HG03064 (cell line): ENCODE data around the gene TOMM20.
A peak's percentile ranks its signal among the peaks of the same experiment; 100 is the strongest.
"Not testable (repeated sequence)": the region's sequence is repeated elsewhere in the genome, so short reads cannot be mapped to it uniquely, and the experiment has no call there.

ENCODE experiments used
- ATAC-seq: cut with Tn5 transposase; IDR thresholded peaks from one replicate; pipeline ENCODE4 v1.9.1; 2021; ENCODE audit warnings: low read depth; ENCODE audit not compliant: unreplicated experiment

The TOMM20 gene

DNA sequence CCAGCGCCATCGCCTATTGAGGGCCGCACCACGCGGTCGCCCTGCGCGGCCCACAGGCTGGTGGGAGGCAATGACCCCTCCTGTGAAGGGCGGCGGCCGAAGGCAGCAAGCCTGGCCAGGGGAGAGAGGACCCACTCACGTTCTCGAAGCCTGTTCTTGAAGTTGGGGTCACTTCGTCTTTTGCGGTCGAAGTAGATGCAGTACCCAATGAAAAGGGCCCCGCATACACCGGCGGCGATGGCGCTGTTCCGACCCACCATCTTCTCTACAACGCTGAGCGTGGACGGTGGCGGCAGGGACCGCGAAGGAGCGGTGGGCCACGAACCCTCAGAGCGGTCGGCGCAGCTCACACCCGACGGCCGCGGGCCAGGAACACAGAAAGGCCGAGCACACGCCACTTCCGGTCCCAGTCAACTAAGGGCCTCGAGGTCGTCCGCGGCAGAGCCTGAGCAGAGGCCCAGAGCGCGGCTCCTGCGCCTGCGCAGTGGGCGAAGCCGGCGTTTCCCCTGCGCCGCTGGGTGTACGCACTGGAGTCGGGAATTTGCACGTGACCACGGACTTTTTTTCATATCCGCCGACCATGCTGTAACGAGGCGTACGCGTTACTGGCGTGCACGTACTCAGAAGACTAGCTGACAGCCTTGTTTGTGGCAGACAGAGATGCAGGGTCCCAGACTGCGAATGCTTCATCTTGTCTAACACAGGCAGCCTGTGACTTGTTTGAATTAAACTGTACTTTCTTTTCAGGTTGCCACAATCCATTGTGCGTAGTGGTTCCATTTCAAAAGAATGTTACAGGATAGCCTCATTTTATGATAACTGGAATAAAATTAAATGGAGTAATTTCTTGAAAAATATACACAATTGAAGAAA, at the start of gene TOMM20:
Gene TOMM20, minus strand, starts transcription at position 382 of the 873 bp plus-strand sequence. Its CDS starts 122 bp downstream, at position 260.
- peak; percentile 86 for ATAC-seq

DNA sequence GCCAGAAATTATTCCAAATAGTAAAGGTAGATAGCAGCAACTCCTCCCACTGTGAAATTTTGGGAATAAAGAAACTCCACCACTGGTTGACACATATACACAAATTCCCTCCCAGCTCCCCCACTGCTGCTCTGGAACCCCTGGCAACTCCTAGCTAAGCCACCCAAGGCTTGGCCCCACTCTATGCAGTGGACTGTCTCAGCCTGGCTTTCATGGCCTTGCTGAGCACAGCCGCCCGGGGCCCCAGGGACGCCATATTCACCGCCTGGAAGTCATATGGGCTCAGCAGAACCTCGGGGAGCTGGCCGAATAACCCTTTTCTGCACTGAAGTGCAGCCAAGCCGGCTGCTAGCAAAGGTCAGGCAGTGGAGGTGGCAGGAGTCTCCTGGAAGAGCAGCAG, 47.8 kb upstream of the TOMM20 start:
- no peak for ATAC-seq

DNA sequence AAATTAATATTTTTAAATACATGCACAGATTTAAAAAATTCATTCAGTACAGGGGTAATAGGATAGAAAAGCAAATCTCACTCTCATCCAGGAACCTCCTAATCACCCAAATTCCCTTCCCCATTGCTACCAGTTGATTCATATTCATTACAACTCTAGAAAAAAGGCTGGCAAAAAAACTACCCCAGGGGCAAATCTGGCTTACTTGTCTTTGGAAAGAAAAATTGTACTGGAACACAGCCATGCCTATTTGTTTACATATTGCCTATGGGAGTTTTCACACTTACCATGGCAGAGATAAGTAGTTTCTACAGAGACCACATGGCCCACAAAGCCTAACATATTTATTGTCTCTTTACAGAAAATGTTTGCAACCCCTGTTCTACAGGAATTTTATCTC, 41.3 kb upstream of the TOMM20 start:
- ATAC-seq = no peak

DNA sequence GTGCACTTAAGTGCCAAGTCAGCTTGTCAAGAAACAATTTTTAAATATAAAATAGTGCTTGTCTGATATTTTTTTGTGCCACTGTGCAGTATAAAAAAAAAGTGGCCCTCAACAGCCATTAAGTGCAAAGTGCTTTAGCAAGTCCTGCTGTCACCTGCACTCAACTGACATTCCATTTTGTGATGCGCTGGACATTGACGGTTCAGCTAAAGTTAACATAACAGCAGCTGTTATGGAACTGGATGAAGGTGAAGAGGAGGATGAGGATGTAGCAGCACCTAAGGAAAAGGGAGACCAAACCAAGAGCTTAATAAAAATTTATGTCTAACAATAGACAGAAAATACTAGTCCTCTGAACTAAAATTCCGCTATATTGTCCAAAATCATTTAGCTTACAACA, 39.7 kb upstream of the TOMM20 start:
- ATAC-seq = no peak

DNA sequence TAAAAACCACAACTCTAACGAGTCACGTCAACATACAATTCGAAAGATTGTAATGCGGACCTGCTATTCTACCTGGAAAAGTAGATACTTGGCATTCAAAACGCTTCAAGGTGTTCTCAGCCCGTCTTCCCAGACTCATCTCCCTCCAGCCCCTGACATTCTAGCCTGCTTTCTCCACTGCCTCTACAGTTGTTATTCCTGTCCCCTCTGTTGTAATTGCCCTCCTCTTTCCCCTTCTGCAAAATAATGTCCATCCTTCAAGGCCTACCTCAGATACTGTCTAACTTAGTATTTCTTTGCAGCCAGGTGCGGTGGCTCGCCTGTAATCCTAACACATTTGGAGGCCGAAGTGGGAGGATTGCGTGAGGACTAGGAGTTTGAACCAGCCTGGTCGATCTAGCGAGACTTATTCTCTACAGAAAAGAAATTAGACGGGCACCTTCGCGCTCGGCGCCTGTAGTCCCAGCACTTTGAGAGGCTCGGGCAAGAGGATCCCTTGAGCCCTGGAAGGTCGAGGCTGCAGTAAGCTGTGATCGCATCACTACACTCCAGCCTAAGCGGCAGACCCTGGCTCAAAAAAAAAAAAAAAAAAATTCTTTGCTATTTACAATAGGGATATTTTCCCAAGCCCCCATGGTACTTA, 33.2 kb upstream of the TOMM20 start:
- no peak for ATAC-seq

DNA sequence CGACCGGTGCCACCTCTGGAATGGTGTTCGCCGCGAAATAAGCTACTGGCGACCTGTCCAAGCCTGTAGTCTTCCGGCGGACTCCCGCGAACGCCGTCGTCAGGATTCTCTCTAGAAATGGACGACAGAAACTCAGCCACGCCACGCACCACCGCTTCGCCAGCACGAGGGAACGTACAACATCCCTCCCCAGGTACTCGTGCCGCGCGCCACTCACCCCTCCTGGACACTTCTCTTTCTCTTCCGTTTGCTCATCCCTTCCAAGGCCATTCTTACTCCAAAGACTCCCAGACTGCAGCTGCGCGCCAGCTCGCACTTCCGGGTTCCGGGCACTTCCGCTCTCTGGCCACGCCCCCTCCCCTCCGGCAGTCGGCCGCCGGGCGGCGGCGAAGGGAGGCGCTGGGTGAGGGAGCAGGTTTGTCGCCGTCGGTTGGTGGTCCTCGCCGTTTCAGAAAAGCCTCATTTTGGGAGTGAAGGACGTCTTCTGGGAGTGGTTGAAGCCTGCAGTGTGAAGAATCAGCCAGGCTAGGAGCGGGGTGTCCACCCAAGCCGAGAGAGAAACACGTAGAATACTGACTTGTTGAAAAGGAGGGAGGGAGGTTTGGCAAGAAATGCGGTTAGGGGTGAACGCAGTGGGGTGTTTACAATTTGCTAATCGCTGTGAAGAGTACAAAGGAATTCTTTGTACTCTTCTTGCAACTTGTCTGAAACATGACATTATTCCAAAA, 32.5 kb upstream of the TOMM20 start, which contains the start of gene RBM34:
Gene RBM34, minus strand, starts transcription at position 294 of the 728 bp plus-strand sequence. Its CDS starts 24 bp downstream, at position 270.
- ATAC-seq = peak; percentile 87

DNA sequence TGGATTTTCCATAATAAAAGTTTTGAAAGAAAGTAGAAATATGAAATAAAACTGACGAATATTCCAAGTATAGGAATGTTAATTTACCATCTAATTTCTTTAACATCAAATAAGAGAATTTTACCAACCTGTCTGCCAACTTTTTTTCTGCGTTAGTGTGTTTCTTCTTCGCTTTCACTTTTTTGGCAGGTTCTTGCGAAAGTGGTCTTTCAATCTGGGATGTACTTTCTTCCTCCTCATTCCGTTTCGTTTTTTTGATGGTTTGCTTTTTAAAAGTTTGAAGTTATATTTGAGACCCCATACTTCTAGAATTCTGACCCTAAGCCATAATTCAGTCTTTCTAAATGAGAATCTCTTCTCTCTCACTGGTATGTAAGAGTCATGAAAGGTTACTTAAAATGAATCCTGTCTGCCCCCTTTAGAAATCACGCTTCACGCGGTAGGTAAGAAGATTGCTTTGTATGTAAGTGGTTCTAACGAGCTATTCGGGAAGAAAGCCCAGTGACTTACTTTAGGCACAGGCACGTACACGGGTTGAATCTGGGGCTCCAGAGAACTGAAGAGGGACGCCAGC, 31.8 kb upstream of the TOMM20 start:
- peak; percentile 21 for ATAC-seq

DNA sequence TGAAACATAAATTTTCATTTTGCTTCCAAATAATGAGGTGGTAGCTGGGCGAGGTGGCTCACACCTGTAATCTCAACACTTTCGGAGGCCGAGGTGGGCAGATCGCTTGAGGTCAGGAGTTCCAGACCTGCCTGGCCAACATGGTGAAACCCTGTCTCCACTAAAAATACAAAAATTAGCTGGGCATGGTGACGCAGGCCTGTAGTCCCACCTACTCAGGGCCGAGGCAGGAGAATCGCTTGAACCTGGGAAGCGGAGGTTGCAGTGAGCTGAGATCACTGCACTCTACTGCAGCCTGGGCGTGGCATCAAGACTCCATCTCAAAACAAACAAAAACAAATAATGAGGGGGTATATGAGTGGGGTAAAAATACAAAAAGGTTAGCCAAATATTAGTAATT, 31.3 kb upstream of the TOMM20 start:
- ATAC-seq = not testable (repeated sequence)

DNA sequence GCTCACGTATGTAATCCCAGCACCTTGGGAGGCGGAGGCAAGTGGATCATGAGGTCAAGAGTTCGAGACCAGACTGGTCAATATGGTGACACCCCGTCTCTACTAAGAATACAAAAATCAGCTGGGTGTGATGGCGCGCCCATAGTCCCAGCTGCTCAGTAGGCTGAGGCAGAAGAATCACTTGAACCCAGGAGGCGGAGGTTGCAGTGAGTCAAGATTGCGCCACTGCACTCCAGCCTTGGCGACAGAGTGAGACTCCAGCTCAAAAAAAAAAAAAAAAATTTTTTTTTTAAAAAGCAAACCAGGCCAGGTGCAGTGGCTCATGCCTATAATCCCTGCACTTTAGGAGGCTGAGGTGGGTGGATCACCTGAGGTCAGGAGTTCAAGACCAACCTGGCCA, 30.6 kb upstream of the TOMM20 start:
- ATAC-seq = not testable (repeated sequence)

DNA sequence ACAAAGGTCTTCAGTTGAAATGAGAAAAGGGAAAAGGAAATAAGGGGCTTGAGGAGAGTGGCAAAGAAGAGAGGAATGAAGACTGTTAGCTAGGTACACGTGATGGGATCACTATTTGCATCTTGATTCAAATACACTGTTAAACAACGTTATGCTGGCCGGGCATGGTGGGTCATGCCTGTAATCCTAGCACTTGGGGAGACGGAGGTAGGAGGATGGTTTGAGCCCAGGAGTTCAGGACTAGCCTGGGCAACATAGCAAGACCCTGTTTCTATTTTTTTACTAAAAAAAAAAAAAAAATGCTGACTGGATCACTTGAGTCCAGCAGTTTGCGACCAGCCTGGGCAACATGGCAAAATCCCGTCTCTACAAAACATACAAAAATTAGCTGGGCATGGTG, 30.0 kb upstream of the TOMM20 start:
- no peak for ATAC-seq

DNA sequence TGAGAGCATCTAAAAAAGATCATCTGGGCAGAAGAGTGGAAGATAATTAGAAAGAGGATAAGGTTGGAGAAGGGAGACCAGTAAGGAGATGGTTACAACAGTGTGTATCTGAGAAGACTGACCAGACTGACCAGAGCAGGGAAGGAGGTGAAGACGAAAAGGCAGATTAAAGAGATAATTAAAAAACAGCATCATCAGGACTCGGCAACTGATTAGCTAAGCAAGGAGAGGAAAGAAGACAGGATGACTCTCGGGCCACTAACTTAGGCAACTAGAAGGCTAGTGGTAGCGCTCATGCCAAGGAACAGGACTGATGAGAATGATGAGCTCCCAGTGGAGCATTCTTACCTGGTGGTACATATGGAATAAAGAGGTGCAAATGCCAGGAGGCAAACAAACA, 28.5 kb upstream of the TOMM20 start:
- no peak for ATAC-seq

DNA sequence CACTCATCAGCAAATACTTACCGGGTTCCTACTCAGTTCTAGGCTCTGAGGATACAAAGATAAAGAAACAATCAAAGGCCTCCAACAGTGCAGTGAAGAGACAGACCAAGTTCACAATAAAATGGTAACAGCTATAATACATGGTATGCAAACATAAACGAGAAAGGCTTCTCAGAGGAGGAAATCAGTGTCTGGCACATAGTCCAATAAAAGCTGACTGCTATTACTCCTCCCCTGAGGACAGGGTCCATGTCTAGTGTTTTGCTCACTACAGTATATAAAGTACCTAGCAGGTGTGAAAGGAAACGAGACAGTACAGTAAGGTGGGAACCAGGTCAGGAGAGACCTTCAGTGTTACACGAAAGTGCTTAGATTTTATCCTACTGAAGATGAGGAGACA, 28.1 kb upstream of the TOMM20 start:
- ATAC-seq = no peak

DNA sequence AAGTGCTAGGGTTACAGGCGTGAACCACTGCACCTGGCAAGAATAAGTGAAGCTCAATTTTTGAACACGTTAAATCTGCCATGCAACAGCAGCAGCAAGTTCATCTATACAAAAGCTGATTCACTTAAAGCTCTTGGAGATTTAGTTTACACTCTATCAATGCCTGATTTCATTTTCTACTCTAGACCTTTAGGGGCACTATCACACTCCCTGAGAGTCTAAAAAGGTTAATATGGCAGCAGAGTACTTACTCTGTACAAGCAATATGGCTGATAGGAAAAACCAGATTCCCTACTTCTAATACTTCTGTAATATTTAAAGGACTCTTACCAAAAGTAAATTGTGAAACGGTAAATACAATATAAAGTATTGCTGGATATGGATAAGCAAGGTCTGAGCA, 27.6 kb upstream of the TOMM20 start:
- ATAC-seq = no peak

DNA sequence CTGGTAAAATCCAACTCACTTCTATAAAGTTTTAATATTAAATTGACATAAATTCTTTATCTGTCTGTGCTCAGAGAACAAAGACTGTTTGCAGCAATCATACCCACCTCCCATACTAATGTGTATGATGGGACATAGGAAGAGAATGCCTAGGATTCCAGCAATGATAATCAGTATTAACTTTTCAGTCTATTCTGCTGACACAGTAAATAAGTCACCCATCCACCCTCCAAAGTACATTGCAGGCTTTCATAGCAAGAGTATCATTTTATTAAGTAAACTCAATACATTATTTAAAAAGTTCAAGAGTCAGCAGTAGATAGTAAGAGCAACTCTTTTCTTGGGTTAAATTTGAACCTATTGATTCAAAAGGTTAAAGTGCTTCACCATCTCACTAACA, 23.6 kb upstream of the TOMM20 start:
- no peak for ATAC-seq

DNA sequence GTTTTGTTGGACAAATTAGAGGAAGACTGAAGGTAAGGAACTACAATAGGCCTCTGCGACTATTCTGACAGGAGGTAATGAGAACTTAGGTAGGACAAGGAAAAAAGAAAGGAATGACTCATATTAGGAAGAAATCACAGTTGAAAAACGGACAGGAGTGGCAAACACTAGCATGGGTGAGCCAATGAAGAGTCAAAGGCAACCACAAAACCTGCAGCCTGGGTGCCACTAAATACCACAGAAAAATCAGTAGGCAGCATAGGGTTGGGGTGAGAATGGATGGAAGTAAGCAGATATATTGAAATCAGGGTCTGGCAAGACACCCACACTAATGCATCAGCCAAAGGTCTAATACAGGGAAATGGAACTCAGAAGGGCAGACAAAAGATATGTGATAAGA, 22.4 kb upstream of the TOMM20 start:
- no peak for ATAC-seq

DNA sequence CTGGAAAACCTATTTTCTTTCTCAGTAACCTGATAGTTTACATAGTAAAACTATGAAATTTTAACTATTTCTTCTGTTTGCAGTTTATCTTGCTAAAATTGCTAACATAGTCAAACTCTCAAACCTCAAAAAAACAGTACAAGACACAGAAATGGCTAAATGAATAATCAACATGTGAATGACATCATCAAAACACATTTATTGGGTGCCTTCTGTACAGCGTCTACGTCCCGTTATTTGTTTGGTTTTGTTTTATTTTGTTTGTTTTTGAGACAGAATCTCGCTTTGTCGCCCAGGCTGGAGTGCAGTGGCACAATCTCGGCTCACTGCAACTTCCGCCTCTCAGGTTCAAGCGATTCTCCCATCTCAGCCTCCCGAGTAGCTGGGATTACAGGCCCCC, 21.2 kb upstream of the TOMM20 start:
- no peak for ATAC-seq

DNA sequence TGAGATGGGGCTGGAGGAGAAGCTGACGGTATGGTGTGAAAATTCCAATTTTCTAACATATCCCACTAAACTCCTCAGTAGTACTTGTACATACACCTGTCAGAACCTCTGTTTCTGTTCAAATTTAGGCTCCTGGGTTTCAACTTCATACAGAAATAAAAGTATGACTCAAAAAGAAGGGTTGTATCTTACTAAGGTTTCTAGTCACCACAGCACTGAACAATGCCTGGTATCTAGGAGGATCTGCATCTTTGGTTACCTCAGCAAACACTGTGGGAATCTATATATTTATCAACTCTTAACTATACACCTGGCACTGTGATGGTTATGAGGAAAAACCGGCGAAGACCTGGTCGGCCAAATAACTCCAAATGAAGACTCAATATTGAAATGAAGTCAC, 18.6 kb upstream of the TOMM20 start:
- ATAC-seq = no peak

DNA sequence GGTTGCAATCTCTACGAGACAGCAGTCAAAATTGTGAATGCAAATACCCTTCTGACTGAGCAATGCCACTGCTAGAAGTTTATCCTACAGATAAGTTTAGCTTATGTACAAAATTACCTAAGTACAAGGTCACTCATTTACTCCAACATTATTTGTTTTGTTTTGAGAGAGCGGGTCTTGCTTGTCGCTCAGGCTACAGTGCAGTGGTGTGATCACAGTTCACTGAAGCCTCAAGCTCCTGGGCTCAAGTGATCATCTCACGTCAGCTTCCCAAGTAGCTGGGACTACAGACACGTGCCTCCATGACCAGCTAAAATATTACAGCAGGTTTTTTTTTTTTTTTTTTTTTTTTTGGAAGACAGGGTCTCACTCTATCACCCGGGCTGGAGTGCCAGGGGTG, 17.0 kb upstream of the TOMM20 start:
- ATAC-seq = no peak

DNA sequence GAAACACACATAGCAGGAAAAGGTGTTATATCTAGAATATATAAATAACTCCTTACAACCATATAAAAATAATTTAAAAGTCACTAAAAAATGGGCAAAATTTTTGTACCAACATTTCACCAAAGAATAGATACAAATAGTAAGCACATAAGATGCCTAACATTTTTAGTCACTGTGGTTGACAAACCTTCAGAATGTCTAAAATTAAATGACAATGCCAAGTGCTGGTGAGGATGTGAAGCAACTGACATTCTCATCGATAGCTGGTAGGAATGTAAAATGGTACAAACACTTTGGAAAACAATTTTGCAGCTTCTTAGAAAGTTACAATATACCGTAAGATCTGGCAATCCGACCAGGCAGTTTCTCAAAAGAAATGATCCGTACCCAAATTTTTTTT, 14.4 kb upstream of the TOMM20 start:
- no peak for ATAC-seq

DNA sequence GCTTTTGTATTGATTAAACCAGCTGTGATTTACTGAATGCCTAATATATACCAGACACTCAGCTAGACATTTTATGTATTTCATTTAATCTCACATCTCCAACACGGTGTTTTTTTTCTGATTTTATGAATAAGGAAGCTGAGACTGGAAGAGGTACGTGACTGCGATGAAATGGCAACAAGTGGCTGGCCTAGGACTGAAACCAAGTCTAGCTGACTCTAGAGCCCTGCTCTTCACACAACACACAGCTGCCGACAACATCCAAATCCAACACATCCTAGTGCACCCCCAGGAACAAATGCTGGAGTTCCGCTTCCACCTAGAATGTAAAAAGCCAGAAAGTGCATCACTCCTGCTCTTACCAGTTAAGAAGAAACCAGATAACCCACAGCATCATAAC, 10.7 kb upstream of the TOMM20 start:
- ATAC-seq = no peak

DNA sequence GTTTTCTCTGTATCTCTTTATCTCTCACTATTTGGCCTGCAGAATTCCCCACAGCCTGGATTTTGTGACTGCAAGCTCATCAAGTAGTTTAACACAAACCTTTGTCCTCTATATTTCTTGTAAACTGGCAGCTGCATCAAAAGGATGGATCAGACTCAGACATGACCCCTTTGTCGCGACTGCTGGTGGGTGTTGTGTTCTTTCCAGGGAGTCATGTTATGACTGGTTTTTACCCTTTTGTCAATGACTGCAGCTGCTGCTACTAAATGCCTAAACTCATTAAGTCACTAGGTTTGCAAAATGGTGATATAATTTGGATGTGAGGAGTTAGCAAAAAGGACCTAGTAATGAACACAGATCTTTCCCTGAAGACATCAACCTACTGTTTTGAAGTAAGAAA, 10.2 kb upstream of the TOMM20 start:
- ATAC-seq = no peak
